Measurements from ENCODE around the gene C22orf23.

GRCh38 chr22:37983860-37984791 is 30.7 kb upstream of the C22orf23 start, which contains the start of gene SOX10:
- TF ChIP-seq, protein P1, sequence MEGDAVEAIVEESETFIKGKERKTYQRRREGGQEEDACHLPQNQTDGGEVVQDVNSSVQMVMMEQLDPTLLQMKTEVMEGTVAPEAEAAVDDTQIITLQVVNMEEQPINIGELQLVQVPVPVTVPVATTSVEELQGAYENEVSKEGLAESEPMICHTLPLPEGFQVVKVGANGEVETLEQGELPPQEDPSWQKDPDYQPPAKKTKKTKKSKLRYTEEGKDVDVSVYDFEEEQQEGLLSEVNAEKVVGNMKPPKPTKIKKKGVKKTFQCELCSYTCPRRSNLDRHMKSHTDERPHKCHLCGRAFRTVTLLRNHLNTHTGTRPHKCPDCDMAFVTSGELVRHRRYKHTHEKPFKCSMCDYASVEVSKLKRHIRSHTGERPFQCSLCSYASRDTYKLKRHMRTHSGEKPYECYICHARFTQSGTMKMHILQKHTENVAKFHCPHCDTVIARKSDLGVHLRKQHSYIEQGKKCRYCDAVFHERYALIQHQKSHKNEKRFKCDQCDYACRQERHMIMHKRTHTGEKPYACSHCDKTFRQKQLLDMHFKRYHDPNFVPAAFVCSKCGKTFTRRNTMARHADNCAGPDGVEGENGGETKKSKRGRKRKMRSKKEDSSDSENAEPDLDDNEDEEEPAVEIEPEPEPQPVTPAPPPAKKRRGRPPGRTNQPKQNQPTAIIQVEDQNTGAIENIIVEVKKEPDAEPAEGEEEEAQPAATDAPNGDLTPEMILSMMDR (conservative IDR thresholded peaks at IDR 0.05): no peak
- no peak for TF ChIP-seq ZFX (IDR thresholded peaks at IDR 0.05)
